ENCODE results near the gene DNAH11.

DNA sequence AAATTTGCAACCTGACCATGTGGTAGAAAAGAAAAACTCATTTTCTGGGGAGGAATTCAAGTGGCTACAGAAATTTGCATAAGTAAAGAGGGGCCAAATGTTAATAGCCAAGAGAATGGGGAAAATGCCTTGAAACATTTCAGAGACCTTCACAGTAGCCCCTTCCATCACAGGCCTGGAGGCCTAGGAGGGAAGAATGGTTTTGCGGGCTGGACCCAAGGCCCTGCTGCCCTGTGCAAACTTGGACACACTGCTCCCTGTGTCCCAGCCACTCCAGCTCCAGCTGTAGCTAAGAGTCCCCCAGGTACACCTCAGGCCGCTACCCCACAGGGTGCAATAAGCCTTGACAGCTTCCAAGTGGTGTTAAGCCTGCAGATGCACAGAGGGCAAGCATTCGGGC lies 16.4 kb upstream of the DNAH11 start:
- no peak for TF ChIP-seq POLR2A (IDR thresholded peaks at IDR 0.05)
- no peak for TF ChIP-seq CTCF (IDR thresholded peaks at IDR 0.05 in 4 of 5, conservative IDR thresholded peaks at IDR 0.05 in 1 of 5)
